OCI-M1 (cell line): ENCODE measurements around the gene OXA1L.
"Not testable (repeated sequence)": the region's sequence is repeated elsewhere in the genome, so short reads cannot be mapped to it uniquely, and the experiment has no call there.

Experiments
- DNase-seq: peaks from one replicate; lab custom pipeline; 2025; lab: John Stamatoyannopoulos, UW

OXA1L gene

DNA sequence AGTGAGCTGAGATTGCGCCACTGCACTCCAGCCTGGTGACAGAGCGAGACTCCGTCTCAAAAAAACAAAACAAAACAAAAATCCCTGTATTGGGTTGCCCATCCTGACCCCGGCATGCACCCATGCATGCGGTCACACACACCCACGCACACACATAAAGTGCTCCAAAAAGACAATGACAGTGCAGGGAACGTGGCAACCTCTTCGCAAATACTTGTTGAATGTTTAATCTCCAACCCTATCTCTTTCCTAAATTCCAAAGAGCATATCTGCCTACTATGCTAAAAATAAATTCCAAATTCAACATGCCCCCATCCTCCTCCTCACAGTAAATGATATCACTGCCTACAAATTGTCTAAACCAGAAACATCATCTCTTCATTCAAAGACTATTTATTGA, 35.2 kb downstream of the OXA1L start:
- no peak for DNase-seq

DNA sequence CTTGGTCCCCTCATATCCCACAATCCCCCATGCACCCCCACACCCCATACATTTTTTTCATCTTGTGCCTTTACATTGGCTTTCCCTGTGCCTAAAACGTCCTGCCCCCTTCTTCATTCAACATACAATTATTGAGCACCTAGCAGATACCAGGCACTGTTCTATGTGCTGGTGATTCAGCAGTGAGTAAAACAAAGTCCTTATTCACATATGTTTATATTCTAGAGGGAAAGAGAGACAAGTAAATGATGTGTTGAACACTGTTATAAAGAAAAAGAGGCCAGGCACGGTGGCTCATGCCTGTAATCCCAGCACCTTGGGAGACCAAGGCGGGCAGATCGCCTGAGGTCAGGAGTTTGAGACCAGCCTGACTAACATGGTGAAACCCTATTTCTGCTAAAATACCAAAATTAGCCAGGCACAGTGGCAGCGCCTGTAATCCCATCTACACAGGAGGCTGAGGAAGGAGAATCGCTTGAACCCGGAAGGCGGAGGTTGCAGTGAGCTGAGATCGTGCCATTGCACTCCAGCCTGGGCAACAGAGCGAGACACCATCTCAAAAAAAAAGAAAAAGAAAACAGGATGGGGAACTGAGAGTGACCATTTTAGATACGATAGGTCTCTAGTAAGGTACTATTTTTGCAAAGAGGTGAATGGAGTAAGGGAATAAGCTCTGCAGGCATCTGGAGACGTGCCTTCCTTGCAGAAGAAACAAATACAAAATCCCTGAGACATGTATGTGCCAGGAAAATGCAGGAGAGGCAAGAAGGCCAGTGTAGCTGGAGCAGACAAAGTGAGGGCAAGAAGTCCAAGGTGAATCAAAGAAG, 36.6 kb downstream of the OXA1L start:
- DNase-seq: no peak

GRCh38 chr14:22803687-22803974, 37.1 kb downstream of the OXA1L start:
- no peak for DNase-seq

- DNase-seq: not testable (repeated sequence)
Observed at GRCh38 chr14:22805235-22805634, 38.7 kb downstream of the OXA1L start.

DNA sequence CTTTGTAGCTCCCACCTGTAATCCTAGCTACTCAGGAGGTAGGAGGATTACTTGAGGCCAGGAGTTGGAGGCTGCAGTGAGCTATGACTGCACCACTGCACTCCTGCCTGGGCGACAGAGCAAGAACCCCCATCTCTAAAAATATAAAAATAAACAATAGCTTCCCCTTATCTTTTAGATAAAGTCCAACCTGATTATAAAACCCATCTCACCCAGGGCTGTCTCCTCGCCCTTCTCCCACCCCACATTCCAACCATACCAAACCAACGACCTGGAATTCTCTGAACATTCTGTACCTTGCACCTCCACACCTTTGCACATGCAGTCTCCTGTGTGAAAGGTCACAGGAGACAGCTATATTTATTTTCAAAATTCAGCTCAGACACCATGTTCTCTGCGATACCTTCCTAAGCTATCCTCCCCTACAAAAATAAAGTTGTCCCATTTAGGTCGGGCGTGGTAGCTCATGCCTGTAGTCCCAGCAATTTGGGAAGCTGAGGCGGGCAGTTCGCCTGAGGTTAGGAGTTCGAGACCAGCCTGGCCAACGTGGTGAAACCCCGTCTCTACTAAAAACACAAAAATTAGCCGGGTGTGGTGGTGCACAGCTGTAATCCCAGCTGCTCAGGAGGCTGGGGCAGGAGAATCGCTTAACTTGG, 41.1 kb downstream of the OXA1L start:
- DNase-seq: no peak

GRCh38 chr14:22808388-22809209, 42.1 kb downstream of the OXA1L start:
- DNase-seq: no peak

- DNase-seq: peak; percentile 20
Observed at GRCh38 chr14:22811722-22812121, 45.2 kb downstream of the OXA1L start.

DNA sequence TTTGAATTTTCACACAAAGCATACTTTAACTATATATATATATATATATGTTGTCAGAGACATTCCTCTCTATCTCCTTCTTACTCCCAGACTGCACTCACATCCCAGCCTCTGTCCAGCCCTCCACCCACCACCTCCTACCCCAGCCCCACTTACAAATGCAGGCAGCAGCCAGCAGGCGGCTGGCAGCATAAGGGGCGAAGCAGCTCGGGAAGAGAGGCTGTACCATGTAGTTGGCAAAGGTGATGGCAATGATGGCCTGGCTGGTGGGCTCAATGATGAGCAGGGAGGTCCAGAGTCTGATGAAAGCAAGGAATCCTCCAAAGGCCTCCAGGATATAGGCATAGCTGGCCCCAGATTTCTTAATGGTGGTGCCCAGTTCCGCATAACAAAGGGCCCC, 46.3 kb downstream of the OXA1L start:
- no peak for DNase-seq

DNA sequence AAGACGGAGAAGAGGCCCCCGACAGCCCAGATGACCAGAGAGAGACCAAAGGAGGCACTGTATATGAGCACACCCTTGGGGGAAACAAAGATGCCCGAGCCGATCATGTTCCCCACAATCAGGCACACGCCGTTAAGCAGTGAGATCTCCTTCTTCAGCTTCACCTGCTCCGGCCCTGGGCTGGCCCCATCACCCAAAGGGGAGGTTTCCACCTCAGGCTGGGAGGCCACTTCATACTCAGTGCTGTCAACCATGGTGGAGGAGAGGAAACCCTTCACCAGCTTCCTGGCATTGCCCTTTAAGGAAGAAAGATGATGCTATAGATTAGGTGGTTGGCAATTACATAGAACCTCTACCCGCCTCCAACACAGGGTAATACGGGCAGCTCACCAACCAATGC, 46.7 kb downstream of the OXA1L start:
- DNase-seq: no peak

DNA sequence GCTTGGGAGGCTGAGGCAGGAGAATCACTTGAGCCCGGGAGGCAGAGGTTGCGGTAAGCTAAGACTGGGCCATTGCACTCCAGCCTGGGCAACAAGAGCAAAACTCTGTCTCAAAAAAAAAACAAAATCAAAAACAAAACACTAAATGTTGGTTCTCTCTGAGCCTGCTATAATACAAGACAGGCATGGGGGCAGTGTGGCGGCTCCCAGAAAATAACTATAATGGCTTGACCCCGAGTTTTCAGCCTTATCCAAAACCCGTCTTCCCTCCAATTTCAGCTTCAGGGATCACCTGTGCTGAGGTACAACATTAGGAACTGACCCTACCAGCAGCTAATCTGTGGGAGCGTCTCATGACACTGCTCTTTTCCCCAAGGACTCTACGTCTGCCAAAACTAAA, 47.9 kb downstream of the OXA1L start:
- DNase-seq: no peak

- DNase-seq: no peak
Observed at GRCh38 chr14:22814941-22815713, 48.6 kb downstream of the OXA1L start, which contains the start of gene SLC7A7. Gene SLC7A7, minus strand, starts transcription at chr14:22815435. Its CDS starts 2,037 bp downstream, at chr14:22813398.

GRCh38 chr14:22819151-22819988, 52.9 kb downstream of the OXA1L start:
- DNase-seq: peak; percentile 9

DNA sequence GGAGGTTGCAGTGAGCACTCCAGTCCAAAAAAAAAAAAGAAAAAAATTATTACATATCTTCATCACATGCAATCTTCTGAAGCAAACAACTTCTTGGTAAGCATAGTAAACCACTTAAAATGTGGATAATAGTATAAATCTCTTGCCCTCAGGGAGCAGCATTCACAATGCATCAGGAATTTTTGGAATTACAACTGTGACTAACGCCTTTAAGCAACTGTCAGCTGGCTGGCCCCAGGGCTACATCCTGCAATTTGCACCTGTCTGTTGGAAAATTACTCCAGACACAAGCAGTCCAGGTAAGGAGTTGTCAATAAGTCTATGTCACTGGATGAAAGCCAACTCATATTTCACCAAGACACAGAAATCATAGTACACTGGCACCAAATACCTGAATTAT, 54.2 kb downstream of the OXA1L start:
- DNase-seq: no peak

GRCh38 chr14:22821193-22822015, 54.9 kb downstream of the OXA1L start:
- DNase-seq: no peak

DNA sequence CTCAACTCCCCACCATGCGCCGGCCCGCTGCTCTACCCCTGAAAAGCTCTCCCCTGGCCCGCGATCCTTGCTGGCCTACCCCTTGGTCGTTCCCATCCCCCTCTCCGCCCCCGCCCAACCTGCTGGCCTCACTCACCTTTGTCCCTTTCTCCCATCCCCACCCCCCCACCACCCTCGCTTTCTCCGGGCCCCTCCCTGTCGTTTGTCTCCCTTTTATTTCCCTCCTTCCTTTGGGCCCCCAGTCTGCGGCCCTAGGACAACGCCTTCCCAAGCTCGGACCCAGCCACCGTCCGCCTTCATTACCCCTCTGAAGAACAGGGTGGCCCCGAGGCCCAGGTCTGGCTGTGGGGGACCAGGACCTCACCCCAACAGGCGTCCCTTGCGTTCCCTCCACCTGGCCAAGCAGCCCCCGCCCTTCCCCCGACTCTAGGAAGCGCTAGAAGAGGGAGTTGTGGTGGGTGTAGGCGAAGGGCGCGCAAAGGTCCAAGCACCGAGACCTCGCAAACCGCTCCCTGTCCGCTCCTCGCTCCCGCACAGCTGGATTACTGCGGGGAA, 55.6 kb downstream of the OXA1L start:
- no peak for DNase-seq
